Daoy (cell line): ENCODE results near the gene MTSS2. TPM values are rescaled to one million over a fixed set of nuclear protein-coding genes. Genes with fewer than 3 reads are reported as not detected.
A peak's percentile ranks its signal among the peaks of the same experiment; 100 is the strongest.

ENCODE experiments used
- DNase-seq: peaks from one replicate; pipeline ENCODE4 v3.0.0-alpha.2; 2015; ENCODE audit warnings: low read depth
- total RNA-seq: library from RNA; depleted of rRNA; stranded (reverse); fragments of >200 nt; shearing (Covaris generic); gene quantifications from 2 replicates; pipeline ENCODE4 v1.2.3, GENCODE V29; 2014; rRNA removed

The MTSS2 gene
- total RNA-seq, result 3.1 and 4.5 TPM in 2 replicates

GRCh38 chr16:70685938-70686375 is at the start of gene MTSS2:
Gene MTSS2 (minus strand): TSS chr16:70686053. CDS start chr16:70685791, 262 bp downstream.
- DNase-seq, result peak; percentile 85

GRCh38 chr16:70735141-70735979 is 49.5 kb upstream of the MTSS2 start:
- DNase-seq, result no peak

- no peak for DNase-seq
Observed at GRCh38 chr16:70734522-70735095, 48.8 kb upstream of the MTSS2 start.

- no peak for DNase-seq
Observed at GRCh38 chr16:70730944-70731343, 45.1 kb upstream of the MTSS2 start.

GRCh38 chr16:70730031-70730430 is 44.2 kb upstream of the MTSS2 start:
- DNase-seq, result no peak

GRCh38 chr16:70729292-70729691 is 43.4 kb upstream of the MTSS2 start:
- no peak for DNase-seq

- DNase-seq, result no peak
Observed at GRCh38 chr16:70728150-70728549, 42.3 kb upstream of the MTSS2 start.

GRCh38 chr16:70726892-70727361 is 41.1 kb upstream of the MTSS2 start:
- DNase-seq, result no peak

GRCh38 chr16:70725912-70726828 is 40.3 kb upstream of the MTSS2 start:
- no peak for DNase-seq

- DNase-seq, result no peak
Observed at GRCh38 chr16:70725024-70725911, 39.4 kb upstream of the MTSS2 start.

GRCh38 chr16:70724146-70725023 is 38.5 kb upstream of the MTSS2 start:
- DNase-seq, result no peak

GRCh38 chr16:70723740-70724145 is 37.9 kb upstream of the MTSS2 start:
- DNase-seq, result no peak

- DNase-seq, result no peak
Observed at GRCh38 chr16:70721202-70721963, 35.5 kb upstream of the MTSS2 start.

- no peak for DNase-seq
Observed at GRCh38 chr16:70720425-70721201, 34.8 kb upstream of the MTSS2 start.

- DNase-seq, result no peak
Observed at GRCh38 chr16:70717065-70717464, 31.2 kb upstream of the MTSS2 start.

- DNase-seq, result peak; percentile 25
Observed at GRCh38 chr16:70715860-70716357, 30.1 kb upstream of the MTSS2 start.

GRCh38 chr16:70715055-70715858 is 29.4 kb upstream of the MTSS2 start:
- peak; percentile 97 for DNase-seq
